HFF-Myc (cell line): Measurements from ENCODE around the gene IQGAP2.
A peak's percentile ranks its signal among the peaks of the same experiment; 100 is the strongest.

Experiments
- DNase-seq: peaks from one replicate; pipeline ENCODE4 v3.0.0-alpha.2; 2011; ENCODE audit warnings: low read depth; ENCODE audit errors: extremely low read depth
- H3K4me3 ChIP-seq: replicated peaks from 2 replicates; pipeline ENCODE4 v1.5.1; 2011; ENCODE audit warnings: low read depth, mild to moderate bottlenecking, control low read depth, low read length
- TF ChIP-seq, protein P1 (sequence below): IDR thresholded peaks from 2 replicates; pipeline ENCODE4 v1.5.1; 2012; ENCODE audit warnings: mild to moderate bottlenecking, low read depth, low read length, control low read depth; ENCODE audit errors: missing control alignments

The IQGAP2 gene

GRCh38 chr5:76715486-76715735, 312.3 kb downstream of the IQGAP2 start:
- DNase-seq, result no peak
- TF ChIP-seq, protein P1, sequence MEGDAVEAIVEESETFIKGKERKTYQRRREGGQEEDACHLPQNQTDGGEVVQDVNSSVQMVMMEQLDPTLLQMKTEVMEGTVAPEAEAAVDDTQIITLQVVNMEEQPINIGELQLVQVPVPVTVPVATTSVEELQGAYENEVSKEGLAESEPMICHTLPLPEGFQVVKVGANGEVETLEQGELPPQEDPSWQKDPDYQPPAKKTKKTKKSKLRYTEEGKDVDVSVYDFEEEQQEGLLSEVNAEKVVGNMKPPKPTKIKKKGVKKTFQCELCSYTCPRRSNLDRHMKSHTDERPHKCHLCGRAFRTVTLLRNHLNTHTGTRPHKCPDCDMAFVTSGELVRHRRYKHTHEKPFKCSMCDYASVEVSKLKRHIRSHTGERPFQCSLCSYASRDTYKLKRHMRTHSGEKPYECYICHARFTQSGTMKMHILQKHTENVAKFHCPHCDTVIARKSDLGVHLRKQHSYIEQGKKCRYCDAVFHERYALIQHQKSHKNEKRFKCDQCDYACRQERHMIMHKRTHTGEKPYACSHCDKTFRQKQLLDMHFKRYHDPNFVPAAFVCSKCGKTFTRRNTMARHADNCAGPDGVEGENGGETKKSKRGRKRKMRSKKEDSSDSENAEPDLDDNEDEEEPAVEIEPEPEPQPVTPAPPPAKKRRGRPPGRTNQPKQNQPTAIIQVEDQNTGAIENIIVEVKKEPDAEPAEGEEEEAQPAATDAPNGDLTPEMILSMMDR, result no peak
- peak overlapping the region; percentile 98 for H3K4me3 ChIP-seq

DNA sequence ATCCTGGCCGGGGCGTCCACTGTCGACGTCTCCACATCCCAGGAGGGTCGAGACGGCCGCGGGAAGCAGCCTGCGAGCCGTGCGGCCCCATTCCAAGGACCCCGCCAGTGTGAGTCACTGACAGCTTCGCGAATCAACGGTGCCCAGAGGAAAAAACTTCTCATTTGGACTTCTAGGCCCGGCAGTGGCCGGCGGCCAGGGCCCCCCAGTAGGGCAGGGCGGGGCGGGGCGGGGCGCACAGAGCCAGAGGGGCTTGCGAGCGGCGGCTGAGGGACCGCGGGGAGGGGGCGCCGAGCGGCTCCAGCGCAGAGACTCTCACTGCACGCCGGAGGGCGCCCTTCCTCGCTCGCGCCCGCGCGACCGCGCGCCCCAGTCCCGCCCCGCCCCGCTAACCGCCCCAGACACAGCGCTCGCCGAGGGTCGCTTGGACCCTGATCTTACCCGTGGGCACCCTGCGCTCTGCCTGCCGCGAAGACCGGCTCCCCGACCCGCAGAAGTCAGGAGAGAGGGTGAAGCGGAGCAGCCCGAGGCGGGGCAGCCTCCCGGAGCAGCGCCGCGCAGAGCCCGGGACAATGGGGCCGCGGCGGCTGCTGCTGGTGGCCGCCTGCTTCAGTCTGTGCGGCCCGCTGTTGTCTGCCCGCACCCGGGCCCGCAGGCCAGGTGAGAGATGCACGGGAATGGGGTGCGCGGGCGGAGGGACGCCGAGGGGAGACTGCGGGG, 312.8 kb downstream of the IQGAP2 start, which contains the start of gene F2R:
F2R (plus strand) TSS at position 391 of the 720 bp plus-strand sequence; CDS start at position 573, 182 bp downstream.
- TF ChIP-seq, protein P1, result peak; percentile 21
- peak within 1 kb of the TSS; percentile 98 for H3K4me3 ChIP-seq
- no peak for DNase-seq

- TF ChIP-seq, protein P1, result no peak
- peak overlapping the region; percentile 98 for H3K4me3 ChIP-seq
- DNase-seq, result no peak
Measured at GRCh38 chr5:76716456-76717157, 313.5 kb downstream of the IQGAP2 start.

- peak overlapping the region; percentile 98 for H3K4me3 ChIP-seq
- no peak for DNase-seq
- TF ChIP-seq, protein P1, result no peak
Measured at GRCh38 chr5:76717222-76718083, 314.4 kb downstream of the IQGAP2 start.

DNA sequence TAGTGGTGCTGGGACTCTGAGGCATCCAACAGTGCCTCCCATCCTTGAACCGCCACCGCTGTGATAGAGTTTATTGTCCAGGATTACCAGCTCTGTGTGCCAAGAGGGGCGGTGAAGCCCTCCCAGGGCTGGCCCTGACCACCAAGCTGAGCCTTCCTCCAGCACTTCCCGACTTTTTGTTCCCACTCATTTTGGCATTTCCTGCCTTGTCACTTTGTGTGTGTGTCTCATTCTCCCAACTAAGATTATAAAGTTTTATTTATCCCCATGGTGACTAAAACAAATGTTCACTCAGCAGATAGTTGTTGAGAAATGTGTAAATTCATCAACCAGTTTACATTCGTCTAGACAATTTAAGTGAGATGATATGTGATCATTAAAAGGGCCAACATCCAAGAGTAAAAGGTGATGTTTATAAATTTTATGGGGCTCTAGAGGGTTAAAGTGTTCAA, 315.3 kb downstream of the IQGAP2 start:
- DNase-seq, result no peak
- TF ChIP-seq, protein P1, result no peak
- H3K4me3 ChIP-seq, result peak overlapping the region; percentile 98

DNA sequence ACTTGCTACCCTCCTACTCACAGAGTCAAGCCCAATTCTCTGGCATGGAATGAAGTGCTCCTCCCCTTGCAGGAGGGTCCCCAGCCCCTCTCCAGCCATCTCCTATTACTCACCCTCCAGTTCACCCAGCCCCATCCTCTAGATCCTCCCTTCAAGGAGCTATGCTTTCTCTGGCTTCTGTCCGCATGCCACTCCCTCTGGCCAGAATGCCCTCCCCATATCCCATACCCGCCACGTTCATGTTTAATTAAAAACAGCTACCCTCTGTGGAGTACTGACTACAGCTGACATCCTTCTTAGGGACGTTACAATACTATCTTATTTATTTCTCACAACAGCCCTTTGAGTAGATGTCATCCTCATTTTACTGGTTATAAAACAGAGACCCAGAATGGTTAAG, 315.8 kb downstream of the IQGAP2 start:
- TF ChIP-seq, protein P1, result no peak
- no peak for DNase-seq
- H3K4me3 ChIP-seq, result peak overlapping the region; percentile 98; the same call in 1 of the 2 replicates
